Glutamatergic neuron (in vitro differentiated cells): ENCODE data around the gene RALGAPB. TPM values are rescaled to one million over a fixed set of nuclear protein-coding genes. Genes with fewer than 3 reads are reported as not detected.

Source experiments
- DNase-seq: peaks from one replicate; pipeline ENCODE4 v3.0.0; 2022
- H3K27ac Mint-ChIP-seq: one replicate; pipeline ENCODE4 v1.8.0; 2020; ENCODE audit warnings: mild to moderate bottlenecking, mixed read lengths, inconsistent platforms; ENCODE audit not compliant: unreplicated experiment
- H3K27me3 Mint-ChIP-seq: one replicate; pipeline ENCODE4 v1.8.0; 2020; ENCODE audit warnings: mild to moderate bottlenecking, moderate library complexity, mixed read lengths, inconsistent platforms; ENCODE audit not compliant: unreplicated experiment
- H3K36me3 Mint-ChIP-seq: one replicate; pipeline ENCODE4 v1.8.0; 2020; ENCODE audit warnings: mild to moderate bottlenecking, mixed read lengths, inconsistent platforms; ENCODE audit not compliant: unreplicated experiment
- H3K4me1 Mint-ChIP-seq: one replicate; pipeline ENCODE4 v1.8.0; 2020; ENCODE audit warnings: mild to moderate bottlenecking, low read depth, mixed read lengths, inconsistent platforms; ENCODE audit not compliant: unreplicated experiment
- H3K4me3 Mint-ChIP-seq: one replicate; pipeline ENCODE4 v1.8.0; 2020; ENCODE audit warnings: mild to moderate bottlenecking, mixed read lengths, inconsistent platforms; ENCODE audit not compliant: unreplicated experiment
- H3K9me3 Mint-ChIP-seq: one replicate; pipeline ENCODE4 v1.8.0; 2020; ENCODE audit warnings: mild to moderate bottlenecking, moderate library complexity, mixed read lengths, inconsistent platforms; ENCODE audit not compliant: unreplicated experiment
- CTCF ChIP-seq: fragments of 200-600 bp; sonication (generic); IDR thresholded peaks from one replicate; pipeline ENCODE4 v1.5.0; 2021; ENCODE audit not compliant: partially characterized antibody, unreplicated experiment
- total RNA-seq: library from RNA; stranded (reverse); fragmentation: NEBNext Ultra II Directional; extraction: Animal tissue kit (Norgen Biotek cat#: 25700); gene quantifications from one replicate; pipeline ENCODE4 v1.2.1, GENCODE V29; 2021; ENCODE audit not compliant: unreplicated experiment

The RALGAPB gene
- total RNA-seq, 1 donor from 2014 or later, result 54.6 TPM

- no peak for TF ChIP-seq CTCF
- Mint-ChIP-seq H3K27ac (no peak overlapping the region), H3K36me3 (no peaks in the 10 kb centered on the region)
These were observed 111.6 kb downstream of the RALGAPB start for GRCh38 chr20:38584099-38584763.

GRCh38 chr20:38585404-38586180 lies 112.9 kb downstream of the RALGAPB start:
- H3K27me3 Mint-ChIP-seq, result peaks cover 3% of the 10 kb centered on the region
- peaks cover 4% of the 10 kb centered on the region for H3K4me1 Mint-ChIP-seq
- no peak for TF ChIP-seq CTCF
- H3K9me3 Mint-ChIP-seq, result peaks cover 2% of the 10 kb centered on the region
- no peak overlapping the region for H3K4me3 Mint-ChIP-seq
- no peaks in the 10 kb centered on the region for H3K36me3 Mint-ChIP-seq
- no peak for DNase-seq
- no peak overlapping the region for H3K27ac Mint-ChIP-seq

More at GRCh38 chr20:38584099-38584763, 111.6 kb downstream of the RALGAPB start:
- Mint-ChIP-seq H3K4me3 (no peak overlapping the region), H3K27me3 (peaks cover 3% of the 10 kb centered on the region), H3K4me1 (peaks cover 11% of the 10 kb centered on the region), H3K9me3 (peaks cover 2% of the 10 kb centered on the region)
- DNase-seq, result no peak

GRCh38 chr20:38586181-38586525 lies 113.5 kb downstream of the RALGAPB start:
- Mint-ChIP-seq H3K4me1 (peaks cover 2% of the 10 kb centered on the region), H3K27me3 (peaks cover 3% of the 10 kb centered on the region), H3K9me3 (peaks cover 2% of the 10 kb centered on the region), H3K4me3 (no peak overlapping the region), H3K27ac (no peak overlapping the region), H3K36me3 (no peaks in the 10 kb centered on the region)
- TF ChIP-seq CTCF, result no peak
- DNase-seq, result no peak

GRCh38 chr20:38588303-38588702 lies 115.7 kb downstream of the RALGAPB start:
- no peak for TF ChIP-seq CTCF
- H3K9me3 Mint-ChIP-seq, result peaks cover 2% of the 10 kb centered on the region
- H3K4me3 Mint-ChIP-seq, result no peak overlapping the region
- no peaks in the 10 kb centered on the region for H3K36me3 Mint-ChIP-seq
- no peak overlapping the region for H3K27ac Mint-ChIP-seq
- no peak for DNase-seq
- peaks cover 3% of the 10 kb centered on the region for H3K27me3 Mint-ChIP-seq
- peaks cover 2% of the 10 kb centered on the region for H3K4me1 Mint-ChIP-seq

GRCh38 chr20:38589351-38589750 lies 116.7 kb downstream of the RALGAPB start:
- Mint-ChIP-seq H3K27me3 (peaks cover 3% of the 10 kb centered on the region), H3K4me3 (no peak overlapping the region), H3K27ac (no peak overlapping the region), H3K9me3 (peaks cover 2% of the 10 kb centered on the region), H3K4me1 (peaks cover 2% of the 10 kb centered on the region), H3K36me3 (no peaks in the 10 kb centered on the region)
- no peak for DNase-seq
- no peak for TF ChIP-seq CTCF
